Osteocyte (in vitro differentiated cells): ENCODE data around the gene FAT2. TPM values are rescaled to one million over a fixed set of nuclear protein-coding genes. Genes with fewer than 3 reads are reported as not detected.

Experiments used
- DNase-seq: peaks from one replicate; pipeline ENCODE4 v3.0.0; 2021; ENCODE audit warnings: mixed read lengths; ENCODE audit not compliant: unreplicated experiment; ENCODE audit errors: extremely low spot score
- H3K27ac Mint-ChIP-seq: one replicate; pipeline ENCODE4 v1.8.0; 2021; ENCODE audit warnings: mild to moderate bottlenecking, mixed read lengths; ENCODE audit not compliant: unreplicated experiment
- H3K27me3 Mint-ChIP-seq: one replicate; pipeline ENCODE4 v1.8.0; 2021; ENCODE audit warnings: mixed read lengths; ENCODE audit not compliant: unreplicated experiment
- H3K36me3 Mint-ChIP-seq: one replicate; pipeline ENCODE4 v1.8.0; 2021; ENCODE audit warnings: mixed read lengths; ENCODE audit not compliant: unreplicated experiment
- H3K4me1 Mint-ChIP-seq: one replicate; pipeline ENCODE4 v1.8.0; 2021; ENCODE audit warnings: mixed read lengths; ENCODE audit not compliant: unreplicated experiment
- H3K4me3 Mint-ChIP-seq: one replicate; pipeline ENCODE4 v1.8.0; 2021; ENCODE audit warnings: mild to moderate bottlenecking, moderate library complexity, mixed read lengths; ENCODE audit not compliant: unreplicated experiment
- H3K9me3 Mint-ChIP-seq: one replicate; pipeline ENCODE4 v1.8.0; 2021; ENCODE audit warnings: mixed read lengths; ENCODE audit not compliant: unreplicated experiment
- CTCF ChIP-seq: fragments of 200-600 bp; sonication (generic); IDR thresholded peaks from 2 replicates; pipeline ENCODE4 v1.5.0; 2021; ENCODE audit warnings: antibody characterized with exemption, mild to moderate bottlenecking, moderate library complexity
- total RNA-seq: library from RNA; stranded (reverse); gene quantifications from 2 replicates; pipeline ENCODE4 v1.2.1, GENCODE V29; 2021

FAT2 gene
- total RNA-seq, 1 donor from 2014 or later: 30.1 TPM

- Mint-ChIP-seq H3K4me3 (no peak overlapping the region), H3K27me3 (peaks cover 2% of the 10 kb centered on the region), H3K9me3 (no peaks in the 10 kb centered on the region), H3K27ac (no peak overlapping the region), H3K36me3 (no peaks in the 10 kb centered on the region), H3K4me1 (peaks cover 66% of the 10 kb centered on the region)
- DNase-seq: no peak
- no peak for TF ChIP-seq CTCF
Observed at GRCh38 chr5:151598549-151598948, 7.4 kb upstream of the FAT2 start.

GRCh38 chr5:151597749-151598148 is 6.6 kb upstream of the FAT2 start:
- TF ChIP-seq CTCF: no peak
- Mint-ChIP-seq H3K36me3 (no peaks in the 10 kb centered on the region), H3K4me1 (peaks cover 68% of the 10 kb centered on the region), H3K27me3 (no peaks in the 10 kb centered on the region), H3K9me3 (no peaks in the 10 kb centered on the region), H3K4me3 (no peak overlapping the region), H3K27ac (peak overlapping the region; percentile 59)
- no peak for DNase-seq

- no peaks in the 10 kb centered on the region for H3K36me3 Mint-ChIP-seq
- peak overlapping the region; percentile 59 for H3K27ac Mint-ChIP-seq
- no peaks in the 10 kb centered on the region for H3K27me3 Mint-ChIP-seq
- no peak for DNase-seq
- H3K4me3 Mint-ChIP-seq: no peak overlapping the region
- H3K4me1 Mint-ChIP-seq: peaks cover 68% of the 10 kb centered on the region
- TF ChIP-seq CTCF: no peak
- no peaks in the 10 kb centered on the region for H3K9me3 Mint-ChIP-seq
Observed at GRCh38 chr5:151596828-151597539, 5.9 kb upstream of the FAT2 start.

GRCh38 chr5:151595411-151595826 is 4.3 kb upstream of the FAT2 start:
- H3K36me3 Mint-ChIP-seq: no peaks in the 10 kb centered on the region
- TF ChIP-seq CTCF: no peak
- no peaks in the 10 kb centered on the region for H3K27me3 Mint-ChIP-seq
- H3K4me3 Mint-ChIP-seq: no peak overlapping the region
- H3K4me1 Mint-ChIP-seq: peaks cover 79% of the 10 kb centered on the region
- no peak for DNase-seq
- H3K27ac Mint-ChIP-seq: no peak overlapping the region
- H3K9me3 Mint-ChIP-seq: no peaks in the 10 kb centered on the region

GRCh38 chr5:151592855-151593408 is 1.8 kb upstream of the FAT2 start:
- TF ChIP-seq CTCF: no peak
- Mint-ChIP-seq H3K36me3 (no peaks in the 10 kb centered on the region), H3K27ac (peak overlapping the region; percentile 81), H3K4me1 (peaks cover 81% of the 10 kb centered on the region), H3K4me3 (no peak overlapping the region), H3K9me3 (no peaks in the 10 kb centered on the region), H3K27me3 (peaks cover 3% of the 10 kb centered on the region)
- no peak for DNase-seq
